Large intestine (tissue), 3 donors: ENCODE measurements around the gene MFGE8. TPM values are rescaled to one million over a fixed set of nuclear protein-coding genes. Genes with fewer than 3 reads are reported as not detected.

Source experiments
- DNase-seq, 2 donors: peaks; one replicate each; pipeline versions ENCODE4 v3.0.0 to v3.0.0-alpha.2; 2013
- H3K27ac ChIP-seq: one replicate; pipeline ENCODE4 v1.5.1; 2013; ENCODE audit warnings: low read length
- H3K27me3 ChIP-seq: 2 replicates; pipeline ENCODE4 v1.6.1; 2013; ENCODE audit warnings: low read length; ENCODE audit not compliant: control insufficient read depth, insufficient read depth
- H3K36me3 ChIP-seq: 2 replicates; pipeline ENCODE4 v1.6.1; 2013; ENCODE audit warnings: low read length; ENCODE audit not compliant: control insufficient read depth, insufficient read depth
- H3K4me1 ChIP-seq: one replicate; pipeline ENCODE4 v1.6.1; 2013; ENCODE audit warnings: low read length; ENCODE audit not compliant: control insufficient read depth, insufficient read depth
- H3K4me3 ChIP-seq: one replicate; pipeline ENCODE4 v1.5.1; 2013; ENCODE audit warnings: low read length
- H3K9me3 ChIP-seq: one replicate; pipeline ENCODE4 v1.6.1; 2013; ENCODE audit warnings: mild to moderate bottlenecking, low read depth, low read length, moderate library complexity; ENCODE audit not compliant: control insufficient read depth
- WGBS: methylation state at CpG from one replicate; pipeline ENCODE4 v1.1.5; 2013; ENCODE audit warnings: low lambda C conversion rate; ENCODE audit not compliant: insufficient coverage; 5-methylcytosine and 5-hydroxymethylcytosine counted together
- polyA plus RNA-seq: library from polyadenylated mRNA; unstranded; fragments of 120-200 nt; gene quantifications from one replicate; pipeline ENCODE4 v1.2.1, GENCODE V29; 2013

Gene MFGE8
- polyA plus RNA-seq, 1 donor: 36.7 TPM

- no peak for DNase-seq
- H3K36me3 ChIP-seq: no peaks in the 10 kb centered on the region
- H3K4me1 ChIP-seq: no peaks in the 10 kb centered on the region
- H3K27me3 ChIP-seq: no peaks in the 10 kb centered on the region
- no peaks in the 10 kb centered on the region for H3K9me3 ChIP-seq
- WGBS: no CpG with 5 or more reads among the region's 9 CpGs
- no peak overlapping the region for H3K27ac ChIP-seq
- H3K4me3 ChIP-seq: no peak overlapping the region
Observed at GRCh38 chr15:88920186-88920891, 7.2 kb upstream of the MFGE8 start.

- Histone ChIP-seq H3K27ac (no peak overlapping the region), H3K36me3 (no peaks in the 10 kb centered on the region), H3K4me3 (no peak overlapping the region), H3K9me3 (no peaks in the 10 kb centered on the region), H3K27me3 (no peaks in the 10 kb centered on the region), H3K4me1 (no peaks in the 10 kb centered on the region)
- no peak for DNase-seq
- no CpG with 5 or more reads among the region's 4 CpGs for WGBS
Observed at GRCh38 chr15:88918738-88919137, 5.6 kb upstream of the MFGE8 start.

DNA sequence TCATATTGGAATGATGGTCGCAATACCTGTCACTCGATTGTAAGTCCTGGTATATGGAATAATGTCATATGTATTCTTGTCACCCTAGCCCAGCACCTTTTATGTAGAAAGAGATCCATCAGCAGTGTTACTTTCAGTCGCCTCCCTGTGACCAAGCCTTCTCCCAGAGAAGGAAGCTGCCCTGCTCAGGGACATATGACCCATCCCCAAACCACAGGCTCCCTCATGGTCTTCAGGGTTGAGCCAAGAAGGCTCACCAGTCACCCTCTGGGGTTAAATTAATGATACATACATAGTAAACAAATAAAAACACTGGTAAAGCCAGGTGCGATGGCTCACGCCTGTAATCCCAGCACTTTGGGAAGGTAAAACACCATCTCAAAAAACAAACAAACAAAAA is 4.6 kb upstream of the MFGE8 start:
- no peaks in the 10 kb centered on the region for H3K36me3 ChIP-seq
- H3K27me3 ChIP-seq: no peaks in the 10 kb centered on the region
- no peaks in the 10 kb centered on the region for H3K4me1 ChIP-seq
- H3K4me3 ChIP-seq: no peak overlapping the region
- H3K27ac ChIP-seq: no peak overlapping the region
- H3K9me3 ChIP-seq: no peaks in the 10 kb centered on the region
- no peak for DNase-seq
- 89% methylated on average over 3 of the region's 5 CpGs for WGBS

GRCh38 chr15:88915354-88915753 is 2.2 kb upstream of the MFGE8 start:
- no peak overlapping the region for H3K4me3 ChIP-seq
- WGBS: no CpG with 5 or more reads among the region's 10 CpGs
- H3K4me1 ChIP-seq: peaks cover 9% of the 10 kb centered on the region
- H3K27me3 ChIP-seq: no peaks in the 10 kb centered on the region
- H3K36me3 ChIP-seq: no peaks in the 10 kb centered on the region
- H3K27ac ChIP-seq: no peak overlapping the region
- no peaks in the 10 kb centered on the region for H3K9me3 ChIP-seq
- DNase-seq: no peak

- Histone ChIP-seq H3K27me3 (no peaks in the 10 kb centered on the region), H3K4me1 (peaks cover 9% of the 10 kb centered on the region), H3K4me3 (peak overlapping the region; percentile 57), H3K27ac (no peak overlapping the region), H3K36me3 (no peaks in the 10 kb centered on the region), H3K9me3 (no peaks in the 10 kb centered on the region)
- no peak for DNase-seq
- no CpG with 5 or more reads among the region's 4 CpGs for WGBS
Observed at GRCh38 chr15:88913850-88914169, 631 bp upstream of the MFGE8 start.

DNA sequence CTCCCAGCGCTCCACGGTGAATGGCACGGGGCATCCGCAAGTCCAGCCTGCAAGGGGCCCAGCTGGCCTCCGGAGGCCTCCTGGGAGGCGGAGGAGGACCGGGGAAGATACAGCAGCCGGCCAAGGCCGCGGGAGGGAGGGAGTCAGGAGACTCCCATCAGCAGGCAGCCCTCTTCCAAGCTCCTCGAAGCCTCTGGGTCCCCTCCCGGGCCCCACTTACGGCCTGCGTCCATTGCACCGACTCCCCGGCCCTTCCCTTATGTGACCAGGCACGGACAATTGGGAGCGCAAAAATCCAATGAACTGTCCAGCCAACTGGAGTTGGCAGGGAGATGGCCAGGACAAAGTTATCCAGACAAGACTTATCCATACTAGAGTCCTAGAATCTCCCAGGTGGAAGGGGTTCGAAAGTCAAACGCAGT is 668 bp downstream of the MFGE8 start:
- H3K27ac ChIP-seq: no peak overlapping the region
- H3K4me1 ChIP-seq: peaks cover 9% of the 10 kb centered on the region
- DNase-seq: peak in 1 of 2 donors; percentile 43
- peak overlapping the region; percentile 57 for H3K4me3 ChIP-seq
- H3K27me3 ChIP-seq: no peaks in the 10 kb centered on the region
- no peaks in the 10 kb centered on the region for H3K36me3 ChIP-seq
- no CpG with 5 or more reads among the region's 20 CpGs for WGBS
- H3K9me3 ChIP-seq: no peaks in the 10 kb centered on the region

- no peak overlapping the region for H3K4me3 ChIP-seq
- no peaks in the 10 kb centered on the region for H3K27me3 ChIP-seq
- no peaks in the 10 kb centered on the region for H3K9me3 ChIP-seq
- DNase-seq: no peak
- no peak overlapping the region for H3K27ac ChIP-seq
- H3K4me1 ChIP-seq: peaks cover 9% of the 10 kb centered on the region
- no peaks in the 10 kb centered on the region for H3K36me3 ChIP-seq
- WGBS: no CpG with 5 or more reads among the region's 5 CpGs
Observed at GRCh38 chr15:88911766-88912118, 1.4 kb downstream of the MFGE8 start.

GRCh38 chr15:88909956-88910831 is 3.0 kb downstream of the MFGE8 start:
- DNase-seq: no peak
- no peaks in the 10 kb centered on the region for H3K27me3 ChIP-seq
- H3K36me3 ChIP-seq: peaks cover 4% of the 10 kb centered on the region
- no peaks in the 10 kb centered on the region for H3K9me3 ChIP-seq
- no peak overlapping the region for H3K27ac ChIP-seq
- H3K4me1 ChIP-seq: peaks cover 9% of the 10 kb centered on the region
- WGBS: no CpG with 5 or more reads among the region's 12 CpGs
- no peak overlapping the region for H3K4me3 ChIP-seq

DNA sequence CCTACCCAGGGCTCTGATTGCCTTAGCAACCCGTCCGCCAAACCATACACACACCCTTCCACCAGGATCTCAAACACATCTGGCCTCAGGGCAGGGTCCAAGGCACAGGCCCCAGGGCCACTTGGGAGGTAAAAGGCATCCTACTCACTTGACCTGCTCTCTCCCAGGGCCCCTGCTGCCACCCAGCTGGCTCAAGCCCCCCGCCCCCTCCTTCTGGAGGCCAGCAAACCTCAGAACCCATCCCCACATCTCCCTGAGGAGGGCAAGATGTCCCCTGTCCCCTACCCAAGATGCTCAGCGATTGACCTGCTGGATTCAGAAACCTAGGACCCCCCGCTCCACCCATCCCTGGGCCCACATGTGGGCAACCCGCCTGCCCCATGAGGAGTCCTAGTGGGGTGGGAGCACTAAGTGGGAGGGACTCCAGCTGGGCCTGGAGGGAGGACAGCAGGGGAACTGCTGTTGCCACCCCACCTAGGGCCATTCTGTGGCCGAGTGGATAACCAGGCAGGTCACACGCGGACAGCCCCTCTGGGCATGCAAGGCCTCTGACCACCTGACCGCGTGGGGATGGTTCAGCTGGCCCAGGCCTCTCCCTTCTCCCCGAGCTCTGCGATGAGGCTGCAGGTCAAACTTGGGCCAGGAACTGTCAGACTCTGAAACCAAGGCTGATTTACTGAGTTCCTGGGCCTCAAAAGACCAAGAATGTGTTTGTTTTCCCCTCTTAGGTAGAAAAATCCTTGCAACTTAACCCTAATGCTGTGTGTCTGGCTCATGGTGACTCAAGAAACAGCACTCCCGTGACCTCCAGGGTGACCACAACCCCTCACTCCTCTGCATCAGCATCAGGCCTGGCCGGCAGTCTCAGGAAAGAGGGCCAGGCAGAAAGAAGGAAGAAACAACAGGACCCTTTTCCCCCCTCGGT is 4.2 kb downstream of the MFGE8 start:
- Histone ChIP-seq H3K4me1 (peaks cover 17% of the 10 kb centered on the region), H3K36me3 (peaks cover 4% of the 10 kb centered on the region), H3K27me3 (no peaks in the 10 kb centered on the region), H3K9me3 (no peaks in the 10 kb centered on the region), H3K27ac (no peak overlapping the region), H3K4me3 (no peak overlapping the region)
- WGBS: no CpG with 5 or more reads among the region's 16 CpGs
- DNase-seq: peak in 1 of 2 donors; percentile 50

DNA sequence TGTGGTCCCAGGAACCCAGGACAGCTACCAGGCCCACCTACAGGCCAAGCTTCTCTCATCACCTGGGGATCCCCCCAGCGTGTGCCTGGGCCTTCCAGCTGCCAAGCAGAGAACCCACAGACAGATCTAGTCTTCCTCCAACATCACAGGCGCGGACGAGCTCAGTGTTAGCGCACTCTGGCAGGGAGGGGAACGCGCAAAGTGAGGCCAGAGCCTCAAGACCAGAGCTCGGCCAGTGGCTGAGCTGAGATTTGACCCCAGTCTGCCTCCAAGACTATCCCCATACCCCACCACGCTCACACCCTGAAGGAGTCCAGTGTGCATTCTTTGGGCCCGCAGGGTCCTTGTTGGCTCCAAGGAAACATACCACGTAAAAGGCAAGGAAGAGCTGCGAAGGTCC is 5.1 kb downstream of the MFGE8 start:
- Histone ChIP-seq H3K4me3 (no peak overlapping the region), H3K27me3 (no peaks in the 10 kb centered on the region), H3K9me3 (no peaks in the 10 kb centered on the region), H3K36me3 (peaks cover 4% of the 10 kb centered on the region), H3K4me1 (peaks cover 17% of the 10 kb centered on the region), H3K27ac (no peak overlapping the region)
- no CpG with 5 or more reads among the region's 12 CpGs for WGBS
- no peak for DNase-seq
